Astrocyte of the cerebellum (primary cell): ENCODE data around the gene CD5L.

ENCODE experiments used
- DNase-seq: peaks from one replicate; pipeline ENCODE4 v3.0.0-alpha.2; 2011; ENCODE audit warnings: low read depth
- H3K4me3 ChIP-seq: 2 replicates; pipeline ENCODE4 v1.5.1; 2011; ENCODE audit warnings: mild to moderate bottlenecking, low read depth, low read length, moderate library complexity
- CTCF ChIP-seq: IDR thresholded peaks from 2 replicates; pipeline ENCODE4 v1.5.1; 2012; ENCODE audit warnings: low read length, low read depth, moderate library complexity, mild to moderate bottlenecking; ENCODE audit errors: missing control alignments
- in situ Hi-C: cut with HindIII; loops from 2 replicates; pipeline ENCODE4 v1.10.0; 2017; ENCODE audit warnings: low sequenced_read_pairs

The CD5L gene

GRCh38 chr1:157838966-157839365 lies 2.6 kb downstream of the CD5L start:
- in situ Hi-C loops = no loop called here
- no peak for TF ChIP-seq CTCF
- DNase-seq = no peak
- H3K4me3 ChIP-seq = no peak overlapping the region

GRCh38 chr1:157834430-157834829 lies 7.2 kb downstream of the CD5L start:
- no peak for DNase-seq
- no peak overlapping the region for H3K4me3 ChIP-seq
- in situ Hi-C loops = no loop called here
- TF ChIP-seq CTCF = no peak

- DNase-seq = no peak
- in situ Hi-C loops = no loop called here
- no peak for TF ChIP-seq CTCF
- no peak overlapping the region for H3K4me3 ChIP-seq
Measured at GRCh38 chr1:157833145-157833544, 8.5 kb downstream of the CD5L start.

- no peak for DNase-seq
- H3K4me3 ChIP-seq = no peak overlapping the region
- in situ Hi-C loops = no loop called here
- TF ChIP-seq CTCF = no peak
Measured at GRCh38 chr1:157831968-157832626, 9.5 kb downstream of the CD5L start.

GRCh38 chr1:157830887-157831286 lies 10.7 kb downstream of the CD5L start:
- in situ Hi-C loops = no loop called here

GRCh38 chr1:157829711-157830110 lies 11.9 kb downstream of the CD5L start:
- in situ Hi-C loops = no loop called here

More at GRCh38 chr1:157830887-157831286, 10.7 kb downstream of the CD5L start:
- H3K4me3 ChIP-seq = no peak overlapping the region
- no peak for DNase-seq
- no peak for TF ChIP-seq CTCF

More at GRCh38 chr1:157829711-157830110, 11.9 kb downstream of the CD5L start:
- TF ChIP-seq CTCF = no peak
- no peak for DNase-seq
- no peak overlapping the region for H3K4me3 ChIP-seq
